SK-N-SH (cell line): ENCODE results near the gene DCLK3. TPM values are rescaled to one million over a fixed set of nuclear protein-coding genes. Genes with fewer than 3 reads are reported as not detected.
A peak's percentile ranks its signal among the peaks of the same experiment; 100 is the strongest.

Source experiments
- CTCF ChIA-PET: fragments of 300-600, 350-600 bp; formaldehyde crosslinking; extraction: SDS; loops from one replicate; lab custom pipeline; 2021; lab: Yijun Ruan, JAX
- POLR2A ChIA-PET: fragments of 350-600 bp; sonication (Branson Sonifier 250); formaldehyde crosslinking; extraction: SDS; loops from one replicate; lab custom pipeline; 2020; ENCODE audit warnings: antibody characterized with exemption, inconsistent platforms; lab: Yijun Ruan, JAX
- DNase-seq: peaks from one replicate; pipeline ENCODE4 v3.0.0; 2012
- H2AFZ ChIP-seq: fragments of 200-600 bp; sonication (generic); 2 replicates; pipeline ENCODE4 v1.8.1; 2016; ENCODE audit warnings: antibody characterized with exemption, mild to moderate bottlenecking, low read depth
- H3F3A ChIP-seq: fragments of 200-600 bp; sonication (generic); replicated peaks from 2 replicates; pipeline ENCODE3; 2016; ENCODE audit warnings: antibody characterized with exemption, mild to moderate bottlenecking; ENCODE audit not compliant: insufficient read depth
- H3K27ac ChIP-seq, 2 experiments: fragments of 200-500 bp in 1 of 2; fragments of 200-600 bp in 1 of 2; sonication (Bioruptor generic) in 1 of 2; sonication (generic), shearing (Covaris generic) in 1 of 2; 2 replicates each; pipeline versions ENCODE4 v1.5.1 to v1.6.1; 2014 to 2016; ENCODE audit warnings: low read depth in 2 of 2, inconsistent platforms in 1 of 2, low read length in 1 of 2, mild to moderate bottlenecking in 1 of 2, mixed read lengths in 1 of 2
- H3K27me3 ChIP-seq: fragments of 200-600 bp; sonication (generic), shearing (Covaris generic); 2 replicates; pipeline ENCODE4 v1.6.1; 2016; ENCODE audit warnings: mixed run types; ENCODE audit not compliant: insufficient read depth
- H3K36me3 ChIP-seq, 2 experiments: fragments of 200-500 bp in 1 of 2; fragments of 200-600 bp in 1 of 2; sonication (Bioruptor generic) in 1 of 2; sonication (generic) in 1 of 2; replicated peaks in 1 of 2; 2 replicates each; pipeline versions ENCODE3 to v1.5.1; 2014 to 2016; ENCODE audit warnings: low read length in 1 of 2, mild to moderate bottlenecking in 1 of 2; ENCODE audit not compliant: insufficient read depth in 2 of 2, control insufficient read depth in 1 of 2
- H3K4me1 ChIP-seq, 2 experiments: fragments of 200-500 bp in 1 of 2; fragments of 200-600 bp in 1 of 2; sonication (Bioruptor generic) in 1 of 2; sonication (generic), shearing (Covaris generic) in 1 of 2; 2 replicates each; pipeline versions ENCODE4 v1.5.1 to v1.6.1; 2014 to 2016; ENCODE audit warnings: low read depth in 1 of 2, low read length in 1 of 2, mixed run types in 1 of 2; ENCODE audit not compliant: insufficient read depth in 2 of 2, control insufficient read depth in 1 of 2
- H3K4me2 ChIP-seq: fragments of 200-600 bp; sonication (generic), shearing (Covaris generic); 2 replicates; pipeline ENCODE4 v1.6.1; 2017; ENCODE audit warnings: mixed run types
- H3K4me3 ChIP-seq, 2 experiments: fragments of 200-500 bp in 1 of 2; fragments of 200-600 bp in 1 of 2; sonication (Bioruptor generic) in 1 of 2; sonication (generic), shearing (Covaris generic) in 1 of 2; 2 replicates each; pipeline versions ENCODE4 v1.5.1 to v1.8.1; 2014 to 2016; ENCODE audit warnings: low read depth in 2 of 2, inconsistent platforms in 1 of 2, low read length in 1 of 2, mild to moderate bottlenecking in 1 of 2, mixed read lengths in 1 of 2, moderate library complexity in 1 of 2
- H3K79me2 ChIP-seq: fragments of 200-600 bp; sonication (generic); 2 replicates; pipeline ENCODE4 v1.8.1; 2017; ENCODE audit warnings: mild to moderate bottlenecking; ENCODE audit not compliant: insufficient read depth
- H3K9ac ChIP-seq: fragments of 200-600 bp; sonication (generic); 2 replicates; pipeline ENCODE4 v1.6.1; 2017; ENCODE audit warnings: mixed run types
- H3K9me2 ChIP-seq: fragments of 200-600 bp; sonication (generic); 2 replicates; pipeline ENCODE4 v1.6.1; 2017; ENCODE audit warnings: mixed run types
- H3K9me3 ChIP-seq: fragments of 200-600 bp; sonication (generic); 2 replicates; pipeline ENCODE4 v1.6.1; 2017; ENCODE audit warnings: mixed run types, mild to moderate bottlenecking, moderate library complexity
- H4K20me1 ChIP-seq: fragments of 200-600 bp; sonication (generic); 2 replicates; pipeline ENCODE4 v1.6.1; 2017; ENCODE audit warnings: mild to moderate bottlenecking, mixed run types; ENCODE audit not compliant: insufficient read depth
- CHD2 ChIP-seq: fragments of 150-350 bp; IDR thresholded peaks from 2 replicates; pipeline ENCODE4 v1.6.1; 2018; ENCODE audit warnings: low read length; ENCODE audit not compliant: partially characterized antibody
- ELF1 ChIP-seq: IDR thresholded peaks from 2 replicates; pipeline ENCODE4 v1.4.0; 2012
- FOSL2 ChIP-seq: IDR thresholded peaks from 2 replicates; pipeline ENCODE4 v1.4.0; 2012; ENCODE audit warnings: low read depth, mild to moderate bottlenecking, moderate library complexity, borderline replicate concordance
- FOXJ3 ChIP-seq: sonication (generic); formaldehyde crosslinking; IDR thresholded peaks from 2 replicates; pipeline ENCODE4 v1.5.1; 2020; ENCODE audit warnings: mild to moderate bottlenecking, missing genetic modification reagents
- FOXM1 ChIP-seq: IDR thresholded peaks from 2 replicates; pipeline ENCODE4 v1.4.0; 2012; ENCODE audit warnings: low read depth, mild to moderate bottlenecking
- GATA2 ChIP-seq: sonication (generic); formaldehyde crosslinking; IDR thresholded peaks from 2 replicates; pipeline ENCODE4 v1.5.0; 2020; ENCODE audit warnings: mild to moderate bottlenecking, missing genetic modification reagents
- NFIC ChIP-seq: IDR thresholded peaks from 2 replicates; pipeline ENCODE4 v1.4.0; 2012; ENCODE audit warnings: borderline replicate concordance
- NRF1 ChIP-seq: IDR thresholded peaks from 2 replicates; pipeline ENCODE4 v1.6.1; 2012; ENCODE audit warnings: low read depth, mild to moderate bottlenecking, low read length
- RXRA ChIP-seq: IDR thresholded peaks from 2 replicates; pipeline ENCODE4 v1.4.0; 2012; ENCODE audit warnings: low read depth, mild to moderate bottlenecking, borderline replicate concordance
- SIN3A ChIP-seq: IDR thresholded peaks from 2 replicates; pipeline ENCODE4 v1.6.1; 2012; ENCODE audit warnings: low read depth, mild to moderate bottlenecking, low read length, moderate library complexity, borderline replicate concordance
- TEAD4 ChIP-seq: IDR thresholded peaks from 2 replicates; pipeline ENCODE4 v1.4.0; 2012; ENCODE audit warnings: mild to moderate bottlenecking, borderline replicate concordance; ENCODE audit not compliant: insufficient read depth
- WGBS: methylation state at CpG from one replicate; pipeline ENCODE4 v1.1.6; 2017; ENCODE audit warnings: low lambda C conversion rate; 5-methylcytosine and 5-hydroxymethylcytosine counted together
- polyA plus RNA-seq, 3 experiments: library from polyadenylated mRNA; depleted of rRNA; stranded (reverse); fragments of >200 nt; gene quantifications; 2 replicates each; pipeline ENCODE4 v1.2.3, GENCODE V29; 2012
- TF ChIP-seq, protein P1 (sequence below): IDR thresholded peaks from 2 replicates; pipeline ENCODE4 v1.4.0; 2012; ENCODE audit warnings: low read depth, borderline replicate concordance
- TF ChIP-seq, protein P2 (sequence below): fragments of 150-350 bp; IDR thresholded peaks from 2 replicates; pipeline ENCODE4 v1.6.1; 2017; ENCODE audit warnings: antibody characterized with exemption, low read length, low read depth, borderline replicate concordance
- TF ChIP-seq, protein P3 (sequence below): IDR thresholded peaks from 2 replicates; pipeline ENCODE4; 2012

The DCLK3 gene
- polyA plus RNA-seq, 1 of the 3 experiments (the other 2 are of a cell fraction): not detected

DNA sequence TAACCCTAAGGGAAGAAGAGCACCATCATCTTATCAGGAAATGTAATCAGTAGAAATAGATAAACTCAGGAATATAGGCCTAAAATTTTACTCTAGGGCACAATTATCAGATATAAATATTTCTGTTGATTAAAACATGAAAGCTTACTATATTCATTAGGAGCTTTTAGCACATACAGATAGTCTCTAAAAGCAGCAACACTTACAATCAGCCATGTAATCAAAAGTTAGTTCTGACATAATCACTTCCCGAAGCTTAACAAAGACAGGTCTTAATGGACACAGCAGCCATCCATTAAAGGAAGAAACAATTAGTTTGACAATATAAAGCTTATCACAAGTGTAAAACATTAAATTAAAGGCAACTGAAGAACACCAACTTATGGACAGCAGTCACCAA, 30.6 kb downstream of the DCLK3 start:
- Histone ChIP-seq H4K20me1 (no peaks in the 10 kb centered on the region), H3K36me3 (no peaks in the 10 kb centered on the region), H3K4me2 (no peak overlapping the region), H3K9me3 (no peaks in the 10 kb centered on the region), H3K9me2 (no peaks in the 10 kb centered on the region), H3K4me3 (no peak overlapping the region), H3F3A (no peaks in the 10 kb centered on the region), H3K79me2 (no peaks in the 10 kb centered on the region), H3K27ac (peak overlapping the region in 1 of 2 experiments; percentile 55; a peak in 2 of 4 replicates), H2AFZ (no peak overlapping the region), H3K4me1 (peaks cover 0 to 39% of the 10 kb centered on the region in 2 experiments; a peak in 2 of 4 replicates), H3K9ac (no peak overlapping the region), H3K27me3 (no peaks in the 10 kb centered on the region)
- TF ChIP-seq NRF1 (no peak), GATA2 (CRISPR knock-in tag) (peak; percentile 72)
- ChIA-PET POLR2A (no interaction called here), CTCF (interaction anchor here (0.8 to 10.8 kb wide), 11 partner anchors 8 to 768 kb away, joined by 3 to 182 read pairs (median 3); no protein-coding TSS in a partner anchor)
- DNase-seq: no peak
- 34% methylated on average over 1 of the region's 1 CpG for WGBS

DNA sequence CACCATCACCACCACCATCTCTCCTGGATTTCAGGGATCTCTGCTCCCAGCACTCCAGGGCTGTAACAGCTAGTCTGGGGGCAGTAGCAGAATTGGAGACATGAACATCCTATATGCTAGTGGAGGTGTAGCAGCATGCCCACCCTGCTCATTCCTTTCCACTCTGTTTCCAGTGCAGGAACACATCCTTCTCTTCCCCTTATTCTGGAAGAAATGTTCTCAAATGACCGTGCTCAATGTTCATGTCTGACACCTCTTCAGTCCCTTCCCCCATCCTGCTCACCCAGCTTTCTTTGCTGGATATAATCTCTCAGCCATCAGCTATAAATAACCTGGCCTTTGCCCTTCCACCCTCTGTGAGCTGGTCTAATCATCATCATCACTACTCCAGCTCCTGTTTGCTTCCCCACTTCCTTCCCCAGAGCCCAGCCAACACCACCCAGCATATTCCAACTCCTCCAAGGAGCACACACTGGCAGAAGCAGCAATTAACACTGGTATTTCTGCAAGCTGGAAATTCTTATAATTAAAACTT, 31.1 kb downstream of the DCLK3 start:
- 29% methylated on average over 1 of the region's 1 CpG for WGBS
- no peak for DNase-seq
- Histone ChIP-seq H3K9ac (no peak overlapping the region), H2AFZ (no peak overlapping the region), H3K9me2 (no peaks in the 10 kb centered on the region), H3F3A (no peaks in the 10 kb centered on the region), H3K4me3 (no peak overlapping the region), H3K36me3 (no peaks in the 10 kb centered on the region), H3K27me3 (no peaks in the 10 kb centered on the region), H3K79me2 (no peaks in the 10 kb centered on the region), H3K4me1 (peaks cover 0 to 36% of the 10 kb centered on the region in 2 experiments; a peak in 2 of 4 replicates), H3K9me3 (no peaks in the 10 kb centered on the region), H4K20me1 (no peaks in the 10 kb centered on the region), H3K4me2 (no peak overlapping the region), H3K27ac (peak overlapping the region in 1 of 2 experiments; percentile 62; a peak in 1 of 4 replicates)
- POLR2A ChIA-PET: no interaction called here
- CTCF ChIA-PET: interaction anchor here (0.8 to 10.8 kb wide), 11 partner anchors 9 to 767 kb away, joined by 3 to 182 read pairs (median 3); no protein-coding TSS in a partner anchor
- no peak for TF ChIP-seq FOSL2
- TF ChIP-seq, protein P1, sequence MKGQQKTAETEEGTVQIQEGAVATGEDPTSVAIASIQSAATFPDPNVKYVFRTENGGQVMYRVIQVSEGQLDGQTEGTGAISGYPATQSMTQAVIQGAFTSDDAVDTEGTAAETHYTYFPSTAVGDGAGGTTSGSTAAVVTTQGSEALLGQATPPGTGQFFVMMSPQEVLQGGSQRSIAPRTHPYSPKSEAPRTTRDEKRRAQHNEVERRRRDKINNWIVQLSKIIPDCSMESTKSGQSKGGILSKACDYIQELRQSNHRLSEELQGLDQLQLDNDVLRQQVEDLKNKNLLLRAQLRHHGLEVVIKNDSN: no peak

DNA sequence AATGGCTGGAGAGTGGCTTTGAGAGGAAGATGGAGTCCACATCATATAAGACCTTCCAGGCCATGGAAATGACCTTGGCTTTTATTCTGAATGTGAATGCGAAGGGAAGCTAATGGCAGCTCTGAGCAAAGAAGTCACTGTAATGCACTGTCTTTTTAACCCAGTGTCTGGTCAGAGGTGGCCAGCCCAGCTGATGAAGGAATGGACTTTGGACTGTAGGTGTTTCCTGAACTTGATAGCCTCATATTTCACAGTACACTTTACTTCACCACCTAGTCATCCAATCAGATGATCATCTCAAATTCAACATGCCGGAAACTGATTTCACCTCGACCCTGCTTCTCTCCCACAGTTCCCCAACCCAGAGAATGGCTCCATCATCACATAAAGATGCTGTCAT, 33.4 kb downstream of the DCLK3 start:
- no peak overlapping the region for H2AFZ ChIP-seq
- no peaks in the 10 kb centered on the region for H3K27me3 ChIP-seq
- H3F3A ChIP-seq: no peaks in the 10 kb centered on the region
- no peak overlapping the region for H3K27ac ChIP-seq
- CTCF ChIA-PET: interaction anchor here (0.6 to 10.8 kb wide), 6 partner anchors 52 to 243 kb away, joined by 3 to 182 read pairs (median 4); no protein-coding TSS in a partner anchor
- H3K4me1 ChIP-seq: peaks cover 0 to 27% of the 10 kb centered on the region in 2 experiments; a peak in 2 of 4 replicates
- H3K79me2 ChIP-seq: no peaks in the 10 kb centered on the region
- H4K20me1 ChIP-seq: no peaks in the 10 kb centered on the region
- H3K9ac ChIP-seq: no peak overlapping the region
- H3K36me3 ChIP-seq: no peaks in the 10 kb centered on the region
- H3K4me3 ChIP-seq: no peak overlapping the region
- H3K9me3 ChIP-seq: no peaks in the 10 kb centered on the region
- POLR2A ChIA-PET: no interaction called here
- DNase-seq: no peak
- 72% methylated on average over 3 of the region's 3 CpGs for WGBS
- no peaks in the 10 kb centered on the region for H3K9me2 ChIP-seq
- no peak overlapping the region for H3K4me2 ChIP-seq
- TF ChIP-seq FOXJ3 (CRISPR knock-in tag): no peak
- no peak for TF ChIP-seq NFIC
- TF ChIP-seq SIN3A: no peak
- TF ChIP-seq FOXM1: no peak
- TF ChIP-seq, protein P2, sequence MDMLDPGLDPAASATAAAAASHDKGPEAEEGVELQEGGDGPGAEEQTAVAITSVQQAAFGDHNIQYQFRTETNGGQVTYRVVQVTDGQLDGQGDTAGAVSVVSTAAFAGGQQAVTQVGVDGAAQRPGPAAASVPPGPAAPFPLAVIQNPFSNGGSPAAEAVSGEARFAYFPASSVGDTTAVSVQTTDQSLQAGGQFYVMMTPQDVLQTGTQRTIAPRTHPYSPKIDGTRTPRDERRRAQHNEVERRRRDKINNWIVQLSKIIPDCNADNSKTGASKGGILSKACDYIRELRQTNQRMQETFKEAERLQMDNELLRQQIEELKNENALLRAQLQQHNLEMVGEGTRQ: no peak
- TF ChIP-seq, protein P1: no peak
- TF ChIP-seq TEAD4: no peak
- no peak for TF ChIP-seq RXRA
- TF ChIP-seq, protein P3, sequence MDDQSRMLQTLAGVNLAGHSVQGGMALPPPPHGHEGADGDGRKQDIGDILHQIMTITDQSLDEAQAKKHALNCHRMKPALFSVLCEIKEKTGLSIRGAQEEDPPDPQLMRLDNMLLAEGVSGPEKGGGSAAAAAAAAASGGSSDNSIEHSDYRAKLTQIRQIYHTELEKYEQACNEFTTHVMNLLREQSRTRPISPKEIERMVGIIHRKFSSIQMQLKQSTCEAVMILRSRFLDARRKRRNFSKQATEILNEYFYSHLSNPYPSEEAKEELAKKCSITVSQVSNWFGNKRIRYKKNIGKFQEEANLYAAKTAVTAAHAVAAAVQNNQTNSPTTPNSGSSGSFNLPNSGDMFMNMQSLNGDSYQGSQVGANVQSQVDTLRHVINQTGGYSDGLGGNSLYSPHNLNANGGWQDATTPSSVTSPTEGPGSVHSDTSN: no peak
- TF ChIP-seq CHD2: no peak
- TF ChIP-seq ELF1: no peak
